ELR (cell line): Measurements from ENCODE around the gene MMP15.
A peak's percentile ranks its signal among the peaks of the same experiment; 100 is the strongest.

Experiments
- DNase-seq: peaks from one replicate; pipeline ENCODE4 v3.0.0-alpha.2; 2015; ENCODE audit warnings: low read depth

Gene MMP15

GRCh38 chr16:58019866-58020538 is 5.6 kb upstream of the MMP15 start:
- DNase-seq: no peak

- peak; percentile 64 for DNase-seq
These were observed 4.7 kb upstream of the MMP15 start for GRCh38 chr16:58020628-58021521.

- peak; percentile 79 for DNase-seq
These were observed 3.6 kb upstream of the MMP15 start for GRCh38 chr16:58021661-58022551.

GRCh38 chr16:58022601-58023371 is 2.8 kb upstream of the MMP15 start:
- peak; percentile 65 for DNase-seq

GRCh38 chr16:58024486-58025350 is 836 bp upstream of the MMP15 start:
- DNase-seq: no peak

- DNase-seq: peak; percentile 69
These were observed 668 bp downstream of the MMP15 start for GRCh38 chr16:58026139-58026704.

GRCh38 chr16:58026705-58027160 is 1.2 kb downstream of the MMP15 start:
- DNase-seq: no peak

- peak; percentile 37 for DNase-seq
These were observed 1.8 kb downstream of the MMP15 start for GRCh38 chr16:58027161-58027915.

GRCh38 chr16:58027916-58028455 is 2.4 kb downstream of the MMP15 start:
- DNase-seq: no peak

GRCh38 chr16:58028541-58029070 is 3.1 kb downstream of the MMP15 start:
- DNase-seq: no peak

- DNase-seq: no peak
These were observed 3.9 kb downstream of the MMP15 start for GRCh38 chr16:58029410-58029809.

GRCh38 chr16:58030136-58030840 is 4.7 kb downstream of the MMP15 start:
- no peak for DNase-seq

GRCh38 chr16:58031016-58031800 is 5.7 kb downstream of the MMP15 start:
- no peak for DNase-seq

GRCh38 chr16:58032710-58033293 is 7.2 kb downstream of the MMP15 start:
- no peak for DNase-seq

GRCh38 chr16:58034128-58034685 is 8.7 kb downstream of the MMP15 start:
- DNase-seq: no peak

GRCh38 chr16:58034774-58035173 is 9.2 kb downstream of the MMP15 start:
- no peak for DNase-seq
